H1 (cell line): ENCODE data around the gene TXNDC8. TPM values are rescaled to one million over a fixed set of nuclear protein-coding genes. Genes with fewer than 3 reads are reported as not detected.
A peak's percentile ranks its signal among the peaks of the same experiment; 100 is the strongest.

Experiments
- CTCF ChIA-PET: fragments of 300-600 bp; sonication (Branson Sonifier 250); formaldehyde crosslinking; loops from one replicate; lab custom pipeline; 2021; ENCODE audit not compliant: partially characterized antibody; lab: Charles Lee
- POLR2A ChIA-PET: fragments of 300-600 bp; sonication (Branson Sonifier 250); formaldehyde crosslinking; loops from one replicate; lab custom pipeline; 2021; ENCODE audit warnings: inconsistent platforms; ENCODE audit not compliant: partially characterized antibody; lab: Charles Lee
- DNase-seq, 2 experiments: peaks; one replicate each; pipeline versions ENCODE4 v3.0.0 to v3.0.0-alpha.2; 2010 to 2022; ENCODE audit warnings: low spot score in 2 of 2, low read depth in 1 of 2, mixed read lengths in 1 of 2
- FAIRE-seq: peaks from 2 replicates; lab custom pipeline; 2011; peaks lifted over from hg19 to GRCh38; lab: Jason Lieb, UNC
- H2AFZ ChIP-seq: 2 replicates; pipeline ENCODE4 v1.8.1; 2012; ENCODE audit warnings: low read length, inconsistent platforms
- H2AK5ac ChIP-seq: 2 replicates; pipeline ENCODE4 v1.6.1; 2013; ENCODE audit warnings: low read depth, low read length
- H2BK120ac ChIP-seq: replicated peaks from 2 replicates; pipeline ENCODE3; 2013; ENCODE audit warnings: low read depth, low read length, inconsistent platforms
- H2BK12ac ChIP-seq: 2 replicates; pipeline ENCODE4 v1.6.1; 2013; ENCODE audit warnings: low read depth, low read length
- H2BK15ac ChIP-seq: 2 replicates; pipeline ENCODE4 v1.6.1; 2013; ENCODE audit warnings: low read length
- H2BK20ac ChIP-seq: 2 replicates; pipeline ENCODE4 v1.6.1; 2013; ENCODE audit warnings: low read length
- H2BK5ac ChIP-seq: 2 replicates; pipeline ENCODE4 v1.6.1; 2013; ENCODE audit warnings: low read depth, low read length
- H3K14ac ChIP-seq: 2 replicates; pipeline ENCODE4 v1.6.1; 2013; ENCODE audit warnings: inconsistent platforms; ENCODE audit not compliant: insufficient read length
- H3K18ac ChIP-seq: 2 replicates; pipeline ENCODE4 v1.6.1; 2013; ENCODE audit warnings: low read length; ENCODE audit errors: extremely low read depth
- H3K23ac ChIP-seq: 2 replicates; pipeline ENCODE4 v1.6.1; 2013; ENCODE audit warnings: inconsistent platforms; ENCODE audit not compliant: insufficient read length
- H3K23me2 ChIP-seq: 2 replicates; pipeline ENCODE4 v1.6.1; 2013; ENCODE audit warnings: low read depth, low read length
- H3K27ac ChIP-seq: 2 replicates; pipeline ENCODE4 v1.6.1; 2011; ENCODE audit warnings: low read depth, low read length, inconsistent platforms
- H3K27me3 ChIP-seq, 4 experiments: replicated peaks in 1 of 4; 1 replicate in 1 of 4; 2 replicates in 3 of 4; pipeline versions ENCODE4 v1.6.1 to v1.8.1; 2011 to 2013; ENCODE audit warnings: low read length in 3 of 4, mild to moderate bottlenecking in 3 of 4, inconsistent platforms in 2 of 4, mixed read lengths in 2 of 4, moderate library complexity in 1 of 4; ENCODE audit not compliant: control insufficient read depth in 3 of 4, insufficient read depth in 3 of 4; ENCODE audit errors: extremely low read depth in 1 of 4
- H3K36me3 ChIP-seq, 4 experiments: 2 replicates each; pipeline versions ENCODE4 v1.6.1 to v1.8.1; 2011 to 2013; ENCODE audit warnings: mild to moderate bottlenecking in 4 of 4, low read length in 3 of 4, moderate library complexity in 2 of 4, control low read depth in 1 of 4, inconsistent platforms in 1 of 4; ENCODE audit not compliant: insufficient read depth in 4 of 4, control insufficient read depth in 2 of 4
- H3K4ac ChIP-seq: replicated peaks from 2 replicates; pipeline ENCODE3; 2013; ENCODE audit warnings: low read length, low read depth, mixed read lengths, inconsistent platforms; ENCODE audit not compliant: insufficient read length
- H3K4me1 ChIP-seq, 4 experiments: replicated peaks in 1 of 4; 1 replicate in 1 of 4; 2 replicates in 3 of 4; pipeline versions ENCODE4 v1.6.1 to v1.8.1; 2011 to 2013; ENCODE audit warnings: low read length in 3 of 4, inconsistent platforms in 2 of 4, mixed read lengths in 1 of 4; ENCODE audit not compliant: insufficient read depth in 4 of 4, control insufficient read depth in 3 of 4
- H3K4me2 ChIP-seq, 2 experiments: 2 replicates each; pipeline versions ENCODE4 v1.6.1 to v1.8.1; 2011 to 2013; ENCODE audit warnings: low read depth in 2 of 2, low read length in 2 of 2, control low read depth in 1 of 2, inconsistent platforms in 1 of 2, mild to moderate bottlenecking in 1 of 2; ENCODE audit not compliant: insufficient read depth in 1 of 2
- H3K4me3 ChIP-seq, 4 experiments: fragments of 200-600, 300-600 bp in 1 of 4; sonication (generic), shearing (Covaris generic), sonication (Bioruptor Twin) in 1 of 4; 2 replicates each; pipeline versions ENCODE4 v1.5.1 to v1.8.1; 2011 to 2016; ENCODE audit warnings: low read length in 4 of 4, low read depth in 3 of 4, control low read depth in 2 of 4, inconsistent platforms in 2 of 4, mild to moderate bottlenecking in 2 of 4, mixed read lengths in 1 of 4, moderate library complexity in 1 of 4; ENCODE audit not compliant: insufficient read depth in 2 of 4; ENCODE audit errors: extremely low read depth in 1 of 4
- H3K56ac ChIP-seq: replicated peaks from 2 replicates; pipeline ENCODE3; 2013; ENCODE audit warnings: low read depth, mild to moderate bottlenecking, mixed read lengths, low read length, inconsistent platforms; ENCODE audit not compliant: insufficient read length
- H3K79me1 ChIP-seq: 2 replicates; pipeline ENCODE4 v1.6.1; 2013; ENCODE audit warnings: low read depth, low read length, control low read depth
- H3K79me2 ChIP-seq, 2 experiments: 2 replicates each; pipeline versions ENCODE4 v1.6.1 to v1.8.1; 2012 to 2013; ENCODE audit warnings: low read length in 2 of 2, mild to moderate bottlenecking in 2 of 2, inconsistent platforms in 1 of 2; ENCODE audit not compliant: insufficient read depth in 2 of 2, control insufficient read depth in 1 of 2
- H3K9ac ChIP-seq, 4 experiments: replicated peaks in 1 of 4; 1 replicate in 1 of 4; 2 replicates in 3 of 4; pipeline versions ENCODE4 v1.6.1 to v1.8.1; 2011 to 2013; ENCODE audit warnings: low read depth in 3 of 4, low read length in 3 of 4, control low read depth in 2 of 4, mild to moderate bottlenecking in 2 of 4, moderate library complexity in 2 of 4, inconsistent platforms in 1 of 4; ENCODE audit errors: extremely low read depth in 1 of 4
- H3K9me3 ChIP-seq, 2 experiments: 2 replicates each; pipeline versions ENCODE4 v1.6.1 to v1.8.1; 2012 to 2013; ENCODE audit warnings: mild to moderate bottlenecking in 2 of 2, moderate library complexity in 2 of 2, control low read depth in 1 of 2, inconsistent platforms in 1 of 2, low read depth in 1 of 2, low read length in 1 of 2, mixed read lengths in 1 of 2; ENCODE audit not compliant: insufficient read depth in 2 of 2
- H4K20me1 ChIP-seq, 2 experiments: replicated peaks in 1 of 2; 2 replicates each; pipeline versions ENCODE3 to v1.8.1; 2011 to 2013; ENCODE audit warnings: inconsistent platforms in 2 of 2, low read length in 2 of 2, mild to moderate bottlenecking in 1 of 2; ENCODE audit not compliant: insufficient read depth in 2 of 2, control insufficient read depth in 1 of 2
- H4K5ac ChIP-seq: 2 replicates; pipeline ENCODE4 v1.6.1; 2013; ENCODE audit warnings: low read length, low read depth, mixed read lengths, inconsistent platforms; ENCODE audit not compliant: insufficient read length
- H4K8ac ChIP-seq: 2 replicates; pipeline ENCODE4 v1.8.0; 2013; ENCODE audit warnings: mild to moderate bottlenecking, moderate library complexity, low read length, inconsistent platforms; ENCODE audit not compliant: insufficient read depth; ENCODE audit errors: extremely low read depth
- H4K91ac ChIP-seq: replicated peaks from 2 replicates; pipeline ENCODE3; 2013; ENCODE audit warnings: low read length, mixed read lengths, inconsistent platforms; ENCODE audit not compliant: insufficient read length
- ASH2L ChIP-seq: fragments of 200-600, 300-600 bp; sonication (generic); IDR thresholded peaks from one replicate; pipeline ENCODE4 v1.7.1; 2017; ENCODE audit warnings: low read length
- BACH1 ChIP-seq: IDR thresholded peaks from 2 replicates; pipeline ENCODE4 v1.6.1; 2012; ENCODE audit warnings: low read length, improper control_type of control experiment
- E2F6 ChIP-seq: IDR thresholded peaks from 2 replicates; pipeline ENCODE4 v1.6.1; 2012; ENCODE audit warnings: inconsistent platforms
- EGR1 ChIP-seq: IDR thresholded peaks from 2 replicates; pipeline ENCODE4 v1.6.1; 2011; ENCODE audit warnings: low read depth, low read length, borderline replicate concordance
- GABPA ChIP-seq: IDR thresholded peaks from 2 replicates; pipeline ENCODE4 v1.6.1; 2011; ENCODE audit warnings: mild to moderate bottlenecking, low read length, moderate library complexity, borderline replicate concordance; ENCODE audit not compliant: insufficient read depth
- KDM5A ChIP-seq: fragments of 200-600 bp; IDR thresholded peaks from 2 replicates; pipeline ENCODE4 v1.7.1; 2012; ENCODE audit warnings: mild to moderate bottlenecking, low read length, inconsistent platforms, mixed read lengths
- MAFK ChIP-seq: IDR thresholded peaks from 2 replicates; pipeline ENCODE4 v1.6.1; 2012; ENCODE audit warnings: low read depth, mild to moderate bottlenecking, improper control_type of control experiment, low read length
- POLR2A ChIP-seq, 2 experiments: IDR thresholded peaks; 1 replicate in 1 of 2; 2 replicates in 1 of 2; pipeline ENCODE4 v1.6.1; 2011; ENCODE audit warnings: low read depth in 2 of 2, low read length in 2 of 2, mild to moderate bottlenecking in 2 of 2; ENCODE audit errors: control extremely low read depth in 1 of 2
- SIN3A ChIP-seq, 2 experiments: IDR thresholded peaks in 1 of 2; conservative IDR thresholded peaks in 1 of 2; 2 replicates each; pipeline ENCODE4 v1.6.1; 2011 to 2012; ENCODE audit warnings: low read length in 2 of 2, improper control_type of control experiment in 1 of 2, low read depth in 1 of 2, mild to moderate bottlenecking in 1 of 2
- TAF1 ChIP-seq: IDR thresholded peaks from 2 replicates; pipeline ENCODE4 v1.6.1; 2011; ENCODE audit warnings: mild to moderate bottlenecking, low read depth, low read length
- TBP ChIP-seq: IDR thresholded peaks from 2 replicates; pipeline ENCODE4 v1.6.1; 2011; ENCODE audit warnings: low read depth, low read length, improper control_type of control experiment
- WGBS, 2 experiments: shearing (Covaris generic) in 1 of 2; methylation state at CpG; one replicate each; pipeline versions ENCODE4 v1.1.6 to v1.1.7; 2013 to 2015; ENCODE audit warnings: low lambda C conversion rate in 2 of 2, mixed read lengths in 2 of 2, inconsistent platforms in 1 of 2, low coverage in 1 of 2, missing lambda C conversion rate in 1 of 2; ENCODE audit not compliant: insufficient replicate concordance in 2 of 2, insufficient coverage in 1 of 2, insufficient read length in 1 of 2; ENCODE audit errors: extremely low coverage in 1 of 2, missing lambda C conversion rate in 1 of 2; 5-methylcytosine and 5-hydroxymethylcytosine counted together
- polyA plus RNA-seq, 7 experiments: library from polyadenylated mRNA; depleted of rRNA in 3 of 7; stranded (reverse) in 5 of 7; unstranded in 2 of 7; fragments of >200 nt in 5 of 7; fragments of 200-250 nt in 2 of 7; gene quantifications; 1 replicate in 5 of 7; 2 replicates in 1 of 7; 4 replicates in 1 of 7; pipeline versions ENCODE4 v1.2.1 to v1.2.3, GENCODE V29; 2011 to 2013; ENCODE audit warnings: missing spikeins in 2 of 7, mixed read lengths in 2 of 7
- total RNA-seq: library from RNA; stranded (reverse); fragmentation: NEBNext Ultra II Directional; extraction: Animal tissue kit (Norgen Biotek cat#: 25700); gene quantifications from 2 replicates; pipeline ENCODE4 v1.2.1, GENCODE V29; 2021

The TXNDC8 gene
- total and polyA plus RNA-seq, 2 of the 8 experiments (the other 6 are each of a cell fraction or from before 2014, with no cell fraction given), result not detected

- H2BK12ac ChIP-seq, result peak within 1 kb of the TSS; percentile 86
- H4K20me1 ChIP-seq, result peaks cover 7 to 14% of the 10 kb centered on the region in 2 experiments
- H3K79me1 ChIP-seq, result peaks cover 5% of the 10 kb centered on the region; the same call in 1 of the 2 replicates
- FAIRE-seq (no peak), DNase-seq (peak; percentile 38 to 84)
- H2AK5ac ChIP-seq, result no peak within 1 kb of the TSS
- H4K5ac ChIP-seq, result peak within 1 kb of the TSS; percentile 38
- ChIA-PET POLR2A (interaction anchor here (0.6 to 4.1 kb wide), 29 partner anchors 9 to 1030 kb away, joined by 3 to 44 read pairs (median 4); partner anchors contain the start of gene C9orf152), CTCF (interaction anchor here (0.6 to 4.1 kb wide), 2 partner anchors 12 to 1687 kb away, joined by 3 to 16 read pairs; no protein-coding TSS in a partner anchor)
- H3K9me3 ChIP-seq, result no peaks in the 10 kb centered on the region
- peak within 1 kb of the TSS; percentile 79 for H3K4ac ChIP-seq
- H3K4me1 ChIP-seq, result peaks cover 8 to 18% (median 10%) of the 10 kb centered on the region in 4 experiments
- H3K79me2 ChIP-seq, result peaks cover 29 to 46% of the 10 kb centered on the region in 2 experiments
- H3K4me2 ChIP-seq, result peak within 1 kb of the TSS; percentile 93 to 96
- H3K14ac ChIP-seq, result no peak within 1 kb of the TSS
- peak within 1 kb of the TSS; percentile 82 to 94 (median 92) for H3K4me3 ChIP-seq
- peaks cover 11% of the 10 kb centered on the region for H3K23me2 ChIP-seq
- peak within 1 kb of the TSS; percentile 73 to 88 (median 78) for H3K9ac ChIP-seq
- peak within 1 kb of the TSS; percentile 91 for H2BK5ac ChIP-seq
- H3K23ac ChIP-seq, result no peak within 1 kb of the TSS
- 0 out of 2 replicates have a peak within 1 kb of the TSS, but pooled peaks have one; percentile 86 for H2BK20ac ChIP-seq
- H3K27me3 ChIP-seq, result no peaks in the 10 kb centered on the region; a peak in 1 of 7 replicates
- H2BK15ac ChIP-seq, result peak within 1 kb of the TSS; percentile 90; the same call in 1 of the 2 replicates
- H3K27ac ChIP-seq, result peak within 1 kb of the TSS; percentile 39
- WGBS, 2 experiments, result 2% methylated on average over 64 of the region's 65 CpGs; no CpG with 5 or more reads in 1 of the 2 experiments
- peak within 1 kb of the TSS; percentile 70 for H4K91ac ChIP-seq
- H3K56ac ChIP-seq, result peak within 1 kb of the TSS; percentile 70
- H4K8ac ChIP-seq, result peak within 1 kb of the TSS; percentile 92
- peak within 1 kb of the TSS; percentile 29 for H2BK120ac ChIP-seq
- no peaks in the 10 kb centered on the region for H3K36me3 ChIP-seq
- peak within 1 kb of the TSS; percentile 66 for H2AFZ ChIP-seq
- peak within 1 kb of the TSS; percentile 95 for H3K18ac ChIP-seq
- TF ChIP-seq EGR1 (peak; percentile 56; the same call in 1 of the 2 replicates), E2F6 (peak; percentile 50), BACH1 (peak; percentile 95), KDM5A (no peak), GABPA (no peak), SIN3A (conservative IDR thresholded peaks at IDR 0.05 in 1 of 2, IDR thresholded peaks at IDR 0.05 in 1 of 2; ENCODE audit: low read depth in 1 of 2, low read length in 2 of 2) (peak in 1 of 2 experiments; percentile 15; a peak in 1 of 4 replicates), POLR2A (IDR thresholded peaks at IDR 0.05; ENCODE audit: control extremely low read depth in 1 of 2, low read depth in 2 of 2, low read length in 2 of 2) (peak; percentile 79 to 91), MAFK (peak; percentile 86), ASH2L (peak; percentile 58), TBP (peak; percentile 92), TAF1 (peak; percentile 87)
These were observed 81.1 kb downstream of the TXNDC8 start, which contains the start of gene TXN for GRCh38 chr9:110256380-110257096. TSS of gene TXN (minus strand) at chr9:110256507. CDS start at chr9:110256435, 72 bp downstream.
